NT2/D1 (cell line): Measurements from ENCODE around the gene CD93.

ENCODE experiments used
- SUZ12 ChIP-seq: IDR thresholded peaks from 2 replicates; pipeline ENCODE4 v1.6.1; 2011; ENCODE audit not compliant: insufficient read length, insufficient read depth; ENCODE audit errors: extremely low read depth
- YY1 ChIP-seq: IDR thresholded peaks from 2 replicates; pipeline ENCODE4 v1.6.1; 2011; ENCODE audit not compliant: insufficient read length, insufficient read depth
- ZNF274 ChIP-seq: IDR thresholded peaks from 2 replicates; pipeline ENCODE4 v1.6.1; 2011; ENCODE audit warnings: mild to moderate bottlenecking, low read depth, low read length

DNA sequence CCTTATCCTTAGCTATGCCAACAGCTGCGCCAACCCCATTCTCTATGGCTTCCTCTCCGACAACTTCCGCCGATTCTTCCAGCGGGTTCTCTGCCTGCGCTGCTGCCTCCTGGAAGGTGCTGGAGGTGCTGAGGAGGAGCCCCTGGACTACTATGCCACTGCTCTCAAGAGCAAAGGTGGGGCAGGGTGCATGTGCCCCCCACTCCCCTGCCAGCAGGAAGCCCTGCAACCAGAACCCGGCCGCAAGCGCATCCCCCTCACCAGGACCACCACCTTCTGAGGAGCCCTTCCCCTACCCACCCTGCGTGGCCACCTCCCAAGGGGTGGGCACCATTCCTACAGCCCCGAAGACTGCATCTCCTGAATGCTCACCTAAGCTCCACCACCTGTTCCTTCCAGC lies 49.8 kb downstream of the CD93 start:
- TF ChIP-seq SUZ12 = no peak
- no peak for TF ChIP-seq YY1
- no peak for TF ChIP-seq ZNF274
